HG03103 (cell line): Measurements from ENCODE around the gene APBB2.
"Not testable (repeated sequence)": the region's sequence is repeated elsewhere in the genome, so short reads cannot be mapped to it uniquely, and the experiment has no call there.

Source experiments
- ATAC-seq: cut with Tn5 transposase; IDR thresholded peaks from one replicate; pipeline ENCODE4 v1.9.1; 2021; ENCODE audit warnings: low read depth; ENCODE audit not compliant: unreplicated experiment

Gene APBB2

DNA sequence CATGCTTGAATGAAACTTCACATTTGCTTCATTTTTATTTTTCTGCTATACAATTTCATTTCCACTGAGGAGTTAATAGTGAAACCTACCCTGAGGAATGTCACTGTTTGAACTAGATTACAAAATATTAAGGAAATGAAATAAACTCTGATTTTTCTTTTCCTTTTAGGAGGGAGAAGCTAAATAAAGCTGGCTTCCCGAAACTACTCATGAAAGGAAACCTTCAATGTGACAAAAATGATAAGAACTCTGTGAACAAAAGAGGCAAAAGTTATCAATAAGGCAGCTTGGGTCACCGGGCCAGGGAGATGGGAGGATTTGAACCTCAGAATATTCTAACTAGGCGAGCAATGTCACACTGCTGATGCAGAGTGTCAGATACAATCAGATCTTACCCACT, 185.2 kb downstream of the APBB2 start:
- no peak for ATAC-seq

- no peak for ATAC-seq
Observed at GRCh38 chr4:41028392-41029076, 185.8 kb downstream of the APBB2 start.

- no peak for ATAC-seq
Observed at GRCh38 chr4:41026971-41027370, 187.4 kb downstream of the APBB2 start.

DNA sequence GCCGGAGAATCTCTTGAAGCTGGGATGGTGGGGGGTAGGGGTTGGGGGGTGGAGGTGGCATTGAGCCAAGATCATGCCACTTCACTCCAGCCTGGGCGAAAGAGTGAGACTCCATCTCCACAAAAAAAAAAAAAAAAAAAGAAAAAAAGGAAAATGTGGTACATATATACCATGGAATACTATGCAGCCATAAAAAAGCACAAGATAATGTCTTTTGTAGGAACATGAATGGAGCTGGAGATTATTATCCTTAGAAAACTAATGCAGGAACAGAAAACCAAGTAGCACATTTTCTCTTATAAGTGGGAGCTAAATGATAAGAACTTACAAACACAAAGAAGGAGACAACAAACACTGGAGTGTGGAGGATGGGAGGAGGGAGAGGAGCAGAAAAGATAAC, 188.5 kb downstream of the APBB2 start:
- no peak for ATAC-seq

DNA sequence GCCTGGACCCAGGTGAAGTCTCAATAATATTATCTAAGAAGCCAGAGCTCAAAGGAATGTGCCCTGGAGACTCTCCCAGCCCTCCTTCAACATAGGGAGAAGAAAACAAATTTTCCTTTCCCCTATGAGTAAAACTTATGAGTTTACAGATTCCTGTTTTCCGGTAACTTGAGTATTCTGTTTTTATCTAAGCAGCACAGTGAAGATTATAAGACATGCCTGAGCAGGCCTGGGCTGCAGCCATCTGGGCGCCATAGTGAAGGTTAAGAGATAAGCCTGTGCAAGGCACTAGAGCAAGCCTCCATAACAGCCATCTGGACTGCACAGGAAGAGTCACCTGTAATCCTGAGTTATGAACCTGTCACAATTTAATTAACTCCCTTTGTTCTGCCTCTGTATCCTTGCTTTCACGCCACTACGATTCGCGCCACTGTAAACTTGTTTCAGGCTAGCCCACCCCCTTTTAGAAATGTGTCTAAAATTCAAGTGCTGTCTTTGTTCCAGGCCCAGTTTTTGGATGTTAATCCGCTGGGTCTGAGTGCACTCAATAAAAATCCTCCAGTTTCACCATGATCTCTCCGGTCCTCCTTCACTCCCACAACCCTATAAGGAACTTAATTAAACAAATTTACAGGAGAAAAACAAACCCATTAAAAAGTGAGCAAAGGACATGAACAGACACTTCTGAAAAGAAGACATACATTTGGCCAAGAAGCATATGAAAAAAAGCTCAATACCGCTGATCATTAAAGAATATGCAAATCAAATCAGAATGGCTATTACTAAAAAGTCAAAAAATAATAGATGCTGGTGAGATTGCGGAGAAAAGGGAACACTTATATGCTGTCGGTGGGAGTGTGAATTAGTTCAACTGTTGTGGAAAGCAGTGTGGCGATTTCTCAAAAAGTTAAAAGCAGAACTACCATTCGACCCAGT, 189.5 kb downstream of the APBB2 start:
- ATAC-seq = no peak

- no peak for ATAC-seq
Observed at GRCh38 chr4:41022116-41022515, 192.2 kb downstream of the APBB2 start.

DNA sequence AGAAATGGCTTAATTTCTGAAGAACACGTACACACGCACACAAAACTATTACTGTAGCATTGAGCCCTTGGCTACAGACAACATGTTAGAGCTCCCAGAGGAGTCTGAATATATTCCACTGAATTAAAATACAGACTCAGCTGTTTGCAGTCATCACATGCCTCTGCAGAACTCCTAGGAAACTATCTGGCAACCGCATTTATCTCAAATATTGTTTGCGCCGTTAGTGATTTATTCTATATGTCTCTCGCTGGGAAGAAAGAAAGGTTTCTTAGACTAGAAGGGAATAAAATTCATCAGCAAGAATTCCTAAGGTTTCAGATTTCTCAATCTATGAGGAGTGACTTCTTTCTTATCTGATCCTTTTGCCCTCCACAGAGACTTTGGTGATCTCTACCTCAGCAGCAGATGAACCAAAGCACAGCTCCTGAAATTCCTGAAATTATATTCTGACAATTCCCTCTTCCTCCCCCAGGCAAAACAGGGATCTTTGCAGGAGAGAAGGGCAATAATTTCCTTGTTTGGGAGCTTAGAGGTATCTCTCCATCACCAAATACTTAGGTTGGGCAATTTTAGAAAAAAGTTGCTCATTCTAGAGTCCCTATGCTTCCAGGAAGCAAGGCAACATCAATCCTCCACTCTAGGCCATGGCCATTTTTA, 199.2 kb downstream of the APBB2 start:
- ATAC-seq = no peak

DNA sequence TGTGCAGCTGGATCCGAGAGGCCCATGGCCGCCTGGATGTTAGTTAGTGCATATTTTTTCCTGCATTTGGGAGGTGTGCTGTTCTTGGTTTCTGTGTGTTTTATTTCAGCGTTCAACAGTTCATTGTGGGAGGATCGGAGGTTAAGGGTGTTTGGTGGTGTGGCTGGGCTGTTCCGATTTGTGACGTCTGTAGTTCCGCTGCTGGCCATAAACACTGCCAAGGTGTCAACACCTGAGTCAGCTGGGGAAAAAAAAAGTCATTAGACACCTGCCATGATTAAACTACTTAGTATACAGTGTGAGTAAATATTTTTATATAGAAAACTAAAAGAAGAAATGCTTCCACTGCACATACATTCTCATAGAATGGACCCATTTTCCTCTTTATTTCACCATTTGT, 200.2 kb downstream of the APBB2 start:
- no peak for ATAC-seq

GRCh38 chr4:41013746-41014145, 200.6 kb downstream of the APBB2 start:
- no peak for ATAC-seq

DNA sequence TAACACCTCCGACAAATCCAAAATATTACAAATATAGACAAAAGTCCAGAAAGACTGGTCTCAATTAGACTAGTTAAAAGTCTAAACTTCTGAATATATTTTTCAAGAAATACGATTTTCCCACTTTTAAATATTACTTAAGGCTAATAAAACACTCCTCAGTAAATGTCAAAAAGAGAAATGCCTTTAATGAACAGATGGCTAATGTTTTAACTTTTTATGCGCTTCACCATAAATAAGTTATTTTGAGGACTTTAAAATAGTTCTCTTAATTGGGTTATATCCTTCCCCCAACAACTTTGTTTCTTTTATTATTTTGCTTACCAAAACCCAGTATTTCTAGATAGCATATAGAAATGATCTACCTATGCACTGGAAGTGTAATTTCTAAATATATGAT, 201.4 kb downstream of the APBB2 start:
- ATAC-seq = no peak

- ATAC-seq = no peak
Observed at GRCh38 chr4:41012293-41012692, 202.0 kb downstream of the APBB2 start.

DNA sequence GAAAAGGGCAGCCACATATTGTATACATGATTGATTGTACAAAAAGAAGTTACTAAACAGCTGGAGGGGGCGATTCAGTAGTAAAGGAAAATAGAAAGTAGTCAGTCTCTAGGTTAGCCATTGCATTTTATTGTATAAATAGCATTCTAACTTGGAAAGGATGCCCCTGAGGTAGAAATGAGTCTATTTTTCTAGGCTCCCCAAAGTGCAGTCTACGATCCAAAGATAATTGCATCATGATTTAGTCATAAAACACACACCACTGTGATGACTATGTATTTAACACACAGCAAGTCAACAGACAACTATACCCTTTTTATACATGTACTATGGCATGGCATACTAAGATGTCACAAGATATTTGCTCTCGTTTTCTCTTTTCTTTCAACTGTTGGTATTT, 204.9 kb downstream of the APBB2 start:
- ATAC-seq = no peak

DNA sequence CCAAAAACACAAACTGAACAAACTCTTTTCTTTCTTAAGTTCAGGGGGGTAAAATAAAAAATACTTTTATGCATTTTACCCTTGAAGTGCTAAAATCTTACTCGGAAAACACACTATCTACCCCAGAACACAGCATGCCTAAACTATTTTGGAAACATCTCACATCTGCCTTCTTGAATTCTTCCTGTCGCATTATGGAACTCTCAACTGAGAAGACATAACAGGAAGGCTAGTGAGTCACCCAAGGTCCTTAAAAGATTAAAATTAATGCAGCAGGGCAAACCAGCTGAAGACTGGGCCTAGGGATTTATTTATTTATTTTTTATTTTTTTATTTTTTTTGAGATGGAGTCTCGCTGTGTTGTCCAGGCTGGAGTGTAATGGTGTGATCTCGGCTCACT, 208.2 kb downstream of the APBB2 start:
- no peak for ATAC-seq

GRCh38 chr4:41002309-41002708, 212.0 kb downstream of the APBB2 start:
- no peak for ATAC-seq

- ATAC-seq = no peak
Observed at GRCh38 chr4:41000356-41000755, 214.0 kb downstream of the APBB2 start.

- ATAC-seq = no peak
Observed at GRCh38 chr4:40998675-40999358, 215.5 kb downstream of the APBB2 start.

DNA sequence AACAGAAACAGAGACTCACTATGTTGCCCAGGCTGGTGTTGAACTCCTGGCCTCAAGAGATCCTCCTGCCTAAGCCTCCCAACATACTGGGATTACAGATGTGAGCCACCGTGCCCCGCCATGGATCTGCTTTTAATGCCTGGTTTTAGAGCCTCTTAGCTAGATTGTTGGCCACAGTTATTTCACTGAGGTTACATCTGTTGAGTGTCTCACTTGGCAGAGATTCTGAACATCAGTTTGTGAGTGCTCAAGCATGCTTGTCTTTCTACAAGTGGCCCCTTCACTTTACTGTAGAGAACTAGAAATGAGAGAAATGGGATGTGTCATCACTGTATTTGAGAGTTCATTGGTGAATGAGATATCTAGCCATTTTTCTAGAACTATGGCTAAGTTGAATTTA, 218.5 kb downstream of the APBB2 start:
- ATAC-seq = no peak

DNA sequence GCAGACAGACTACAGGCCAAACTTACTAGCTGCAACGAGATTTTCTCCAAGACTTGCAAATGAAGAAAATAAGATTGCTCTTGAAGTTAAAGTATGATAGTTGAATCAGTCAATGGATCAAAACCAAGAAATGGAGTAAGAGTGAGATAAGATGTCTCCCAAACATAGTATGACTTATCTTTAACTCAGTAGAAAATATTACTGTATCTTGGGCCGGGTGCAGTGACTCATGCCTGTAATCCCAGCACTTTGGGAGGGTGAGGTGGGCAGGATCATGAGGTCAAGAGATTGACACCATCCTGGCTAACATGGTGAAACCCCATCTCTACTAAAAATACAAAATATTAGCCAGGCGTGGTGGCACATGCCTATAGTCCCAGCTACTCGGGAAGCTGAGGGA, 220.0 kb downstream of the APBB2 start:
- ATAC-seq = not testable (repeated sequence)

- not testable (repeated sequence) for ATAC-seq
Observed at GRCh38 chr4:40993296-40993693, 221.0 kb downstream of the APBB2 start.

- peak; percentile 46 for ATAC-seq
Observed at GRCh38 chr4:40992472-40993295, 221.7 kb downstream of the APBB2 start.
